Esophagus muscularis mucosa (tissue), 4 donors: Measurements from ENCODE around the gene SORCS2. TPM values are rescaled to one million over a fixed set of nuclear protein-coding genes. Genes with fewer than 3 reads are reported as not detected.

ENCODE experiments used
- DNase-seq: peaks from one replicate; pipeline ENCODE4 v3.0.0-alpha.2; 2017; ENCODE audit errors: extremely low spot score
- H3K27ac ChIP-seq, 4 donors: fragments of 200-600 bp; sonication (generic); replicated peaks in 1 of 4; 1 replicate in 3 of 4; 2 replicates in 1 of 4; pipeline ENCODE4 v1.5.1; 2016 to 2019; ENCODE audit warnings: mild to moderate bottlenecking in 1 of 4
- H3K27me3 ChIP-seq, 4 donors: fragments of 200-600 bp; sonication (generic); one replicate each; pipeline versions ENCODE4 v1.5.1 to v1.6.0; 2016 to 2019
- H3K36me3 ChIP-seq, 4 donors: fragments of 200-600 bp; sonication (generic); one replicate each; pipeline ENCODE4 v1.5.1; 2016 to 2019
- H3K4me1 ChIP-seq, 4 donors: fragments of 200-600 bp; sonication (generic); one replicate each; pipeline ENCODE4 v1.5.1; 2016 to 2019
- H3K4me3 ChIP-seq, 4 donors: fragments of 200-600 bp; sonication (generic); 1 replicate in 2 of 4; 2 replicates in 2 of 4; pipeline ENCODE4 v1.5.1; 2016 to 2019; ENCODE audit warnings: mild to moderate bottlenecking in 4 of 4, moderate library complexity in 1 of 4
- H3K9me3 ChIP-seq, 4 donors: fragments of 200-600 bp; sonication (generic); 1 replicate in 3 of 4; 2 replicates in 1 of 4; pipeline ENCODE4 v1.5.1; 2016 to 2019
- EP300 ChIP-seq: sonication (generic); formaldehyde crosslinking; IDR thresholded peaks from one replicate; pipeline ENCODE4 v1.6.1; 2017; ENCODE audit warnings: antibody characterized with exemption
- POLR2A ChIP-seq: fragments of 450-650 bp; IDR thresholded peaks from one replicate; pipeline ENCODE4 v1.6.1; 2017; ENCODE audit warnings: antibody characterized with exemption, moderate library complexity, mild to moderate bottlenecking, low read depth
- POLR2AphosphoS5 ChIP-seq, 2 donors: sonication (generic); formaldehyde crosslinking; IDR thresholded peaks; one replicate each; pipeline ENCODE4 v1.6.1; 2017; ENCODE audit warnings: antibody characterized with exemption in 2 of 2
- WGBS: methylation state at CpG from one replicate; pipeline ENCODE4 v1.1.5; 2018; 5-methylcytosine and 5-hydroxymethylcytosine counted together
- intact Hi-C: fragments of 100-400 bp; cut with DNase I; formaldehyde crosslinking; loops from one replicate; pipeline ENCODE4 v1.15.1; 2023
- total RNA-seq, 4 donors: library from RNA; depleted of rRNA; stranded (reverse); fragments of >200 nt; gene quantifications; one replicate each; pipeline versions ENCODE4 v1.1.0 to v1.2.1, GENCODE V29; 2016
- TF ChIP-seq, protein P1 (sequence below), 3 experiments: fragments of 200-600 bp in 2 of 3; fragments of 450-650 bp in 1 of 3; sonication (generic) in 2 of 3; IDR thresholded peaks; one replicate each; pipeline ENCODE4 v1.5.1; 2017 to 2019; ENCODE audit warnings: antibody characterized with exemption in 3 of 3, mild to moderate bottlenecking in 2 of 3, moderate library complexity in 1 of 3

Gene SORCS2
- total RNA-seq, 4 donors from 2014 or later, result 3.3 to 10.1 (median 4.3) TPM

DNA sequence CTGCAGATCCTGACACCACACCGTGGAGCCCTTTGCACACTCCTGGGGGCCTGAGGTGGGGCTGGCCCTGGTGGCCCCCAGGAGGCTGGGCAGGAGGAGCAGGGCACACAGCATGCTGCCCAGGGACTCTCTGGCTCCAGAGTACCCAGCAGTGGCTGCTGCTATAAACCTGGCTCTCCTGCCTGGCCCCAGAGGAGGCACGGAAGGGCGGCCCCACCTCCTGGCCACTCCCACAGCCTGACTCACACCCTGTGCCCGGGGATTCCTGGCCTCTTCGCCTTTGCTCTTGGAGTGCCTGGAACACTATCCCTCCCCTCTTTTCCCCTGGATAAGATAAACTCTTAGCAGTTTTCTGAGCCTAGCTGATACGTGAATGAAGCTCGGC, 242.4 kb downstream of the SORCS2 start, which contains the start of gene PSAPL1:
Gene PSAPL1 (minus strand): TSS at position 165 of the 385 bp plus-strand sequence. CDS start 51 bp downstream, at position 114.
- no peak within 1 kb of the TSS for H3K4me3 ChIP-seq
- WGBS, result 25% methylated on average over 6 of the region's 7 CpGs
- H3K27ac ChIP-seq, result no peak within 1 kb of the TSS
- DNase-seq, result no peak
- H3K36me3 ChIP-seq, result no peaks in the 10 kb centered on the region
- intact Hi-C loops, result no loop called here
- H3K9me3 ChIP-seq, result no peaks in the 10 kb centered on the region
- TF ChIP-seq POLR2AphosphoS5 (IDR thresholded peaks at IDR 0.05), result no peak
- TF ChIP-seq POLR2A, result no peak
- TF ChIP-seq, protein P1, sequence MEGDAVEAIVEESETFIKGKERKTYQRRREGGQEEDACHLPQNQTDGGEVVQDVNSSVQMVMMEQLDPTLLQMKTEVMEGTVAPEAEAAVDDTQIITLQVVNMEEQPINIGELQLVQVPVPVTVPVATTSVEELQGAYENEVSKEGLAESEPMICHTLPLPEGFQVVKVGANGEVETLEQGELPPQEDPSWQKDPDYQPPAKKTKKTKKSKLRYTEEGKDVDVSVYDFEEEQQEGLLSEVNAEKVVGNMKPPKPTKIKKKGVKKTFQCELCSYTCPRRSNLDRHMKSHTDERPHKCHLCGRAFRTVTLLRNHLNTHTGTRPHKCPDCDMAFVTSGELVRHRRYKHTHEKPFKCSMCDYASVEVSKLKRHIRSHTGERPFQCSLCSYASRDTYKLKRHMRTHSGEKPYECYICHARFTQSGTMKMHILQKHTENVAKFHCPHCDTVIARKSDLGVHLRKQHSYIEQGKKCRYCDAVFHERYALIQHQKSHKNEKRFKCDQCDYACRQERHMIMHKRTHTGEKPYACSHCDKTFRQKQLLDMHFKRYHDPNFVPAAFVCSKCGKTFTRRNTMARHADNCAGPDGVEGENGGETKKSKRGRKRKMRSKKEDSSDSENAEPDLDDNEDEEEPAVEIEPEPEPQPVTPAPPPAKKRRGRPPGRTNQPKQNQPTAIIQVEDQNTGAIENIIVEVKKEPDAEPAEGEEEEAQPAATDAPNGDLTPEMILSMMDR (IDR thresholded peaks at IDR 0.05), result no peak
- TF ChIP-seq EP300, result no peak
- H3K4me1 ChIP-seq, result peaks cover 3 to 25% (median 11%) of the 10 kb centered on the region in 4 donors
- H3K27me3 ChIP-seq, result no peaks in the 10 kb centered on the region

DNA sequence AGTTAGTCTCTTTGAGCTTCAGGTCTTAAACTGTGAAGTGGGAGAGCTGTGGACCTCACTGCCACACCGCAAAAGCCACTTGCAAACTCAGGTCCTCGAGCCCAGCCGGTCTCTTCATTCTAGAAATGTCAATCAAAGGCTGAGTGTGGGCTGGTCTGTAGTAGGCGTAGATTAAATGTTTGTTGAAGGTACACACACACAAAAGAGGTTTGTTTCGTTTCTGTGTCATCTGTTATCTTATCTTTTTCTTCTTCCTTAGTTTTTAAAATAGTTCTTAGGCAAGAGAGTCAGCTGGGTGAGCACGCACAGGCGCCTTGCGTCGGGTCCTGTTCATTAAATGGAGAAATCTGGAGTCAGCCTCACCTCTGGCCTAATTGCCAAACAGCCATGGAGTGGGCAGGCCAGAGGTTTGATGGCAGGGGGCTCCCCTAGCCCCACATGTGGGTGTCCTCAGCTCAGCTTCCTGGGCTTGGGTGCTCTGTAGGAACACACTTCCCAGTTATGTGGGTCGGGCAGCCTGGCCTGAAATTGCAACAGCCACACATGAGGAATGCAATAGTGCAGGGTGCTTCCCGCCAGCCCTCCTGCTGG, 243.2 kb downstream of the SORCS2 start:
- whole genome bisulfite sequencing, result 80% methylated on average over 10 of the region's 11 CpGs
- Histone ChIP-seq H3K27me3 (no peaks in the 10 kb centered on the region), H3K4me3 (no peak overlapping the region), H3K36me3 (no peaks in the 10 kb centered on the region), H3K9me3 (no peaks in the 10 kb centered on the region), H3K27ac (no peak overlapping the region), H3K4me1 (peaks cover 3 to 17% (median 9%) of the 10 kb centered on the region in 4 donors)
- intact Hi-C loops, result no loop called here
- TF ChIP-seq POLR2AphosphoS5 (IDR thresholded peaks at IDR 0.05) (no peak), EP300 (no peak), POLR2A (no peak)
- TF ChIP-seq, protein P1 (IDR thresholded peaks at IDR 0.05), result no peak
- no peak for DNase-seq

DNA sequence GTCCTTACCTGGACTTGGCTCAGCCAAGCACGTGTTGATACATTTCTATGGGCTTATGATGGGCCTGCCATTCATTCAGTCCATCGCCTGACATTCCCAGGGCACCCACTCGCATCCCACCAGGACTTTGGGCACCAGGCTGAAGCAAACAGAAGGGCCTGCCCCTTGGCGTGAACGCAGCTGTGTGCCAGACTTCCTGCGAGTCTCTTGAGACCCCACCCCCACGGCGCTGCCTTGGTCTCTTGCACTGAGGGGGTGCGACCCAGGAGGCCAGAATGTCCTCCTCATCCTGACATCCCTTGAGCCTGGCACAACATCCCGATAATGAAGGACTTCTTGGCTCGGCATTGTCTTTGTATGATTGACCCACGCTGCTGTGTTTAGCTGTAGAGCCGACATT, 243.9 kb downstream of the SORCS2 start:
- DNase-seq, result no peak
- TF ChIP-seq EP300 (no peak), POLR2AphosphoS5 (IDR thresholded peaks at IDR 0.05) (no peak)
- TF ChIP-seq, protein P1 (IDR thresholded peaks at IDR 0.05), result no peak
- no peak overlapping the region for H3K4me3 ChIP-seq
- intact Hi-C loops, result no loop called here
- 86% methylated on average over 10 of the region's 13 CpGs for WGBS
- H3K4me1 ChIP-seq, result peaks cover 3 to 17% (median 9%) of the 10 kb centered on the region in 4 donors
- no peaks in the 10 kb centered on the region for H3K9me3 ChIP-seq
- no peak overlapping the region for H3K27ac ChIP-seq
- no peaks in the 10 kb centered on the region for H3K36me3 ChIP-seq
- H3K27me3 ChIP-seq, result no peaks in the 10 kb centered on the region

DNA sequence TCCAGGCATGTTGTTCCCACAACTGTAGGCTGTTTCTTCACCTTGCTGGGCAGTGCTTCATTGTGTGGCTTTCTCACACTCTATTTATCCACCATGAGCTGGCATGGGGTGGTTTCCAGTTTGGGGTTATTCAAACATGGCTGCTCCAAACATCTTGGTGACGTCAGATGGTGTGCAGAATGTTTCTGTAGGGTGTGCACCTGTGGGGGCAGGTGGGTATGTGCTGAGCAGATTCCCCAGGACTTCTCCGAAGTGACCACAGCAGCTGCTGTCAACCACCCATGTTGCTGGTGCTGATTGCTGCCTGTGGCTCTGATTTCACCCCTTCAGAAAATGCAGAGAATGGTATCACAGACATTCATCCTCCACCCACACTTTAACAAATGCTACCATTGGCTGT, 247.4 kb downstream of the SORCS2 start:
- Histone ChIP-seq H3K4me3 (no peak overlapping the region), H3K36me3 (no peaks in the 10 kb centered on the region), H3K4me1 (peaks cover under 1 to 13% (median 6%) of the 10 kb centered on the region in 4 donors), H3K27ac (no peak overlapping the region), H3K27me3 (no peaks in the 10 kb centered on the region), H3K9me3 (no peaks in the 10 kb centered on the region)
- no peak for TF ChIP-seq POLR2A
- TF ChIP-seq, protein P1 (IDR thresholded peaks at IDR 0.05), result no peak
- no peak for TF ChIP-seq EP300
- no peak for TF ChIP-seq POLR2AphosphoS5 (IDR thresholded peaks at IDR 0.05)
- intact Hi-C loops, result no loop called here
- 92% methylated on average over 2 of the region's 2 CpGs for WGBS
- no peak for DNase-seq

DNA sequence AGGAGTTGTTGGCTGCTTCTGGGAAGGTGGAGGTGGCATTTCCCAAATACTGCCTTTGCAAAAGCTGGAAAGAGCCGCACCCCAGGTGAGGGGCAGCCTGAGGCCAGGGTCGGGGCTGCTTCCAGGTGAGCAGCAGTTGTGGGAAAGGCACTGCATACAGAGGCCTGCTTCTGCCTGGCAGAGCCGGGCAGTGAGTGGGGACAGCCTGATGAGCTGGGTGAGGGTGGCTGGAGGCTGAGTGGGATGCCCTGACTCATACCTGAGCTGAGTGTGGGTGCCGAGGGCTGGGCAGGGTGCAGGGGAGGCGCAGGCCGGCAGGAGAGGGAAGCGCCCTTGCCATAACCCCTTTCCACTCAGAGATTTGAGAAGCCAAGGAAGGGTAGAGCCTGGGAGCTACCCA, 248.9 kb downstream of the SORCS2 start:
- Histone ChIP-seq H3K4me1 (no peaks in the 10 kb centered on the region), H3K9me3 (no peaks in the 10 kb centered on the region), H3K27ac (no peak overlapping the region), H3K4me3 (no peak overlapping the region), H3K27me3 (no peaks in the 10 kb centered on the region), H3K36me3 (no peaks in the 10 kb centered on the region)
- intact Hi-C loops, result no loop called here
- DNase-seq, result no peak
- TF ChIP-seq, protein P1 (IDR thresholded peaks at IDR 0.05), result no peak
- no peak for TF ChIP-seq EP300
- no peak for TF ChIP-seq POLR2A
- TF ChIP-seq POLR2AphosphoS5 (IDR thresholded peaks at IDR 0.05), result no peak
- WGBS, result 89% methylated on average over 5 of the region's 7 CpGs
